GM12801 (cell line): Measurements from ENCODE around the gene CELA2A.

Source experiments
- TF ChIP-seq, protein P1 (sequence below): IDR thresholded peaks from one replicate; pipeline ENCODE4 v1.5.1; 2011; ENCODE audit warnings: control low read depth; ENCODE audit not compliant: insufficient read length; ENCODE audit errors: extremely low read depth

CELA2A gene

DNA sequence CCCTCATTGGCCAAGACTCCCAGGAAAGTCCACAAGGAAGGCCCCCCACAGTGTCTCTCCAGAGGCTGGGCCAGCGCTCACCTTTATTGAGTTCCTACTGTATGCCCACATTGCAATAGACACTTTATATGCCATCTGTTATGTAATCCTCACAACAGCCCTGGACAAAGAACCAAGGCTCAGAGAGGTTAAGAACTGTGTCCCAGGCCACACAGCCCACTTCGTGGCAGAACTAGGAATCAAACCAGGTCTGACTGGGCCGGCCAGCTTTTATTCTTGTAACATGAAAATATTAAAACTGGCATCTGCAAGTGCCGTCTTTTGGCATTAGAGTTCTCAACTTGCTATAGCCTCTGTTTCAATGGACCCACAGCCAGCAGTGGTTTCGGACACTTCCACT lies 13.8 kb upstream of the CELA2A start:
- TF ChIP-seq, protein P1, sequence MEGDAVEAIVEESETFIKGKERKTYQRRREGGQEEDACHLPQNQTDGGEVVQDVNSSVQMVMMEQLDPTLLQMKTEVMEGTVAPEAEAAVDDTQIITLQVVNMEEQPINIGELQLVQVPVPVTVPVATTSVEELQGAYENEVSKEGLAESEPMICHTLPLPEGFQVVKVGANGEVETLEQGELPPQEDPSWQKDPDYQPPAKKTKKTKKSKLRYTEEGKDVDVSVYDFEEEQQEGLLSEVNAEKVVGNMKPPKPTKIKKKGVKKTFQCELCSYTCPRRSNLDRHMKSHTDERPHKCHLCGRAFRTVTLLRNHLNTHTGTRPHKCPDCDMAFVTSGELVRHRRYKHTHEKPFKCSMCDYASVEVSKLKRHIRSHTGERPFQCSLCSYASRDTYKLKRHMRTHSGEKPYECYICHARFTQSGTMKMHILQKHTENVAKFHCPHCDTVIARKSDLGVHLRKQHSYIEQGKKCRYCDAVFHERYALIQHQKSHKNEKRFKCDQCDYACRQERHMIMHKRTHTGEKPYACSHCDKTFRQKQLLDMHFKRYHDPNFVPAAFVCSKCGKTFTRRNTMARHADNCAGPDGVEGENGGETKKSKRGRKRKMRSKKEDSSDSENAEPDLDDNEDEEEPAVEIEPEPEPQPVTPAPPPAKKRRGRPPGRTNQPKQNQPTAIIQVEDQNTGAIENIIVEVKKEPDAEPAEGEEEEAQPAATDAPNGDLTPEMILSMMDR: no peak

DNA sequence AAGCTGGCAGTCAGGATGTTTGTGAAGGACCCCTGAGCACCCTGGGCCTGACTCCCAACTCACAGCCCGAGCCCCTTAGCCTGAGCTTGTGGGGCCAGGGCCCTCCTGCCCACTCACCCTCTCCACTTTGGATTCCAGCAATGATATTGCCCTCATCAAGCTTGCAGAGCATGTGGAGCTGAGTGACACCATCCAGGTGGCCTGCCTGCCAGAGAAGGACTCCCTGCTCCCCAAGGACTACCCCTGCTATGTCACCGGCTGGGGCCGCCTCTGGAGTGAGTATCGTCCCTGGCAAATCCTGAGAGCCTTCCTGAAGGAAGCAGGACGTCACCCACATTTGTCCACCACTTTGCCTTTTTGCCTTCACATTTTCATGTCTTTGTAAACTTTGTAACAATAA lies 13.3 kb upstream of the CELA2A start:
- TF ChIP-seq, protein P1: no peak

DNA sequence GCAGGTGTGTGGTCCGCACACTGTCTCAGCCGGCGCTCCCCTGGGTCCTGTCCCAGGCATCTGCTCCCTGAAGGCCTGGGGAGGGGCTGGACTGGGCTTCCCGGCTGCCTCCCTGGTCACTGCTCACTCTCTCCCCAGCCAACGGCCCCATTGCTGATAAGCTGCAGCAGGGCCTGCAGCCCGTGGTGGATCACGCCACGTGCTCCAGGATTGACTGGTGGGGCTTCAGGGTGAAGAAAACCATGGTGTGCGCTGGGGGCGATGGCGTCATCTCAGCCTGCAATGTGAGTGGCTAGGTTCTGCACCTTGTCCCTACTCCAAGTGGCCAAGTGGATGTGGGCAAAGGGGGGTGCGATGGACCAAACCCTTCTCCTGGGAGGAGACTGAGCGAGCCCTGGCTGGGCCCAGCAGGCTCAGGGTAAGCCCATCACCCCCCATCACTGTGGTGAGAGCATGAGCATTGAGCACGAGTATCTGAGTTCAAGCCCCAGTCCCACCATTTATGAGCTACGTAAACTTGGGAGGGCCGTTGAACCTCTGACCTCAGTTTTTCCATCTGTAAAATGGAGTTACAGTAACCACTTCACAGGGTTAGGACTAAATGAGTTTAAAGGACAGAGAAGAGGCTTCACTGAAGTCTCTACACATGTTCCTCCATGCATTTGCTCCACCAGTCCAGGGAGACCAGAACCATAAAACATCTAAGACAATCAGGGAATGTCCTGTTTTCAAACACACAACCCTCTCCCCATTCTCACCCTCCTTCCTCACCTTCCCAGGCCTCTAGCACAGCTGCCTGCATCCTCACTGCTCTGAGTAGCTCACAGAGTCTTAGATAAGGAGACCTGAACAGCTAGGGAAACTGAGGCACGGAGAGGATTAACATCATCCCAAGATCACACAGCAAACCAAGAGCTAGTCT lies 11.8 kb upstream of the CELA2A start:
- TF ChIP-seq, protein P1: no peak

DNA sequence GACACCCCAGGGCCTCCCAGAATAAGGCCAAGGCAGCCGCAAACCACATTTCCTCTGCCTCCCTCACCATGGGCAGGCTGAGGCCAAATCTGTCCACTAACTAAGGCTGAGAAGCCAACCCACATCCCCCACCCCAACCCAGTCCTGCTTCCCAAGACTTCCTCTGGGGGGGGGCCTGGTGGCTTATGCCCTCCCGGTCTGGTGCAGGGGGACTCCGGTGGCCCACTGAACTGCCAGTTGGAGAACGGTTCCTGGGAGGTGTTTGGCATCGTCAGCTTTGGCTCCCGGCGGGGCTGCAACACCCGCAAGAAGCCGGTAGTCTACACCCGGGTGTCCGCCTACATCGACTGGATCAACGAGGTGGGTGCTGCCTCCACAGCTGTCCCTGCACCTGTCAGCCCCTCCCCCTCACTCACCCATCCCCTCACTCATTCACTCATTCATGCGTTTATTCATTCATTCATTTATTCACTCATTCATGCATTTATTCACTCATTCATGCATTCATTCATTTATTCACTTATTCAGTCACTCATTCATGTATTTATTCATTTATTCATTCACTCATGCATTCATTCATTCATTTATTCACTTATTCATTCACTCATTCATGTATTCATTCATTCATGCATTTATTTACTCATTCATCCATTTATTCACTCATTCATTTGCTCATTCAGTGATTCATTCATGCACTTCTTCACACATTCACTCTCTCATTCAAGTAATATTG lies 11.0 kb upstream of the CELA2A start:
- TF ChIP-seq, protein P1: no peak

DNA sequence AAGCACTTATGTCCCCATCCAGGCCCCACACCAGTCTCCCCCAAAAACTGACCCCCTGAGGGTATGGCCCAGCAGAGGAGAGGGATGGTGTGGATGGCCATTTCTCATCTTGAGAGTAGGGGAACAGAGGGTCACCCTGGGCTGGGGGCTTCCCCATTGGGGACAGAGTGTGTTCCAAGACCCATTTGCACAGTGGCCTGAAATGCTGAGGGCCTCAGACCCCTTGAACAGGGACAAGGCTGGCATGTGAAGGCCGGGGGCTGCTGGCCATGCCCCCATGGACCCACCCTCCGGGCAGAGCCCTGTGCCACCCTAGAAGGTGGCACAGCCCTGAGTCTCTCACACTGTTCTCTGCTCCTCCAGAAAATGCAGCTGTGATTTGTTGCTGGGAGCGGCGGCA lies 10.3 kb upstream of the CELA2A start:
- TF ChIP-seq, protein P1: no peak

DNA sequence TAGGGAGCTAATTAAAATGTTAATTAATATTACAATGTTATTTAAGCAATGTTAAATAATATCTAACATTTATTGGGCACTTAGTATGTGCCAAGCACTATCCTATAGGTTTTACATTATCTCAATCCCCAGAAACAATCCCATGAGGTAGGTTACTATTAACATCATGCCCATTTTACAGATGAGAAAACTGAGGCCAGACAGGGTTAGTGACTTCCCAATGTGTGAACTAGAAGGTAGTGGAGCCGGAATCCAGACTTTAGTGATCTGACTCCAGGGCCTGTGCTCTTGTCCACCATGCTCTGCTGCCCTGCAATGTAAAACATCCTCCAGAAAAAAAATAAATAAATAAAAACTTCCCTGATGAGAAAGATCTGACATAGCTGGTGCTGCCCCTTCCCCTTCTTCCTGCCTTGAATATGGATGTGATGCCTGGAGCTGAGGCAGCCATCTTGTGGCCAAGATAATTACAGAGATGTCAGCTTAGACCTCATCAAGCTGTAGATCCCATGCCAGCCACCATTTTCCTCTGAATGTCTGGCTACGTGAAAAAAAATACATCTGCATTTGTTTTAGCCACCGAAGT lies 7.6 kb upstream of the CELA2A start:
- TF ChIP-seq, protein P1: no peak

DNA sequence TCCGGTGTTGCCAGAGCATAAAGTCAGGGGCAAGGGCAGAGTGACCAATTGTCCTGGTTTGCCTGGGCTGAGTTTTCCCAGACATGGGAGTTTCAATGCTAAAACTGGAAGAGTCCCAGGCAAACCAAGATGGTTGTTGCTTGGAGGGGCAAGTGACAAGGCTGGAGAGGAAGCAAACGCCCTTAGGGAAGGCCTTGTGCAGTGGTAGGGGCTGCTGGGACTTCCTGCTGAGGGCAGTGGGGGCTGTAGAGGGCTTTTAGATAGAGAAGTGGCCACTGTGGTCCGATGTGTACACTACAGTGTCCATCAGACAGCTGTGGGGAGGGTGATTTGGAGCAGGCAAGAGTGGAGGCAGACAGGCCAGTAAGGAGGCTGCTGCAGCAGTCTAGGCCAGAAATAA lies 7.0 kb upstream of the CELA2A start:
- TF ChIP-seq, protein P1: no peak
